Small intestine (tissue), 7 donors: ENCODE results near the gene FNDC3B. TPM values are rescaled to one million over a fixed set of nuclear protein-coding genes. Genes with fewer than 3 reads are reported as not detected.

ENCODE experiments used
- DNase-seq, 2 donors: peaks; one replicate each; pipeline versions ENCODE4 v3.0.0 to v3.0.0-alpha.2; 2013
- FAIRE-seq: peaks from 2 replicates; lab custom pipeline; 2012; peaks lifted over from hg19 to GRCh38; lab: Jason Lieb, UNC
- H3K27ac ChIP-seq, 3 donors: one replicate each; pipeline ENCODE4 v1.5.1; 2013; ENCODE audit warnings: low read length in 2 of 3, mild to moderate bottlenecking in 2 of 3, control low read depth in 1 of 3, inconsistent platforms in 1 of 3, low read depth in 1 of 3, moderate library complexity in 1 of 3
- H3K27me3 ChIP-seq, 3 donors: one replicate each; pipeline ENCODE4 v1.6.1; 2013; ENCODE audit warnings: low read length in 3 of 3, inconsistent platforms in 1 of 3; ENCODE audit not compliant: control insufficient read depth in 3 of 3, insufficient read depth in 3 of 3
- H3K36me3 ChIP-seq, 3 donors: one replicate each; pipeline ENCODE4 v1.6.1; 2013; ENCODE audit warnings: low read length in 3 of 3, inconsistent platforms in 1 of 3, low read depth in 1 of 3, mild to moderate bottlenecking in 1 of 3, moderate library complexity in 1 of 3; ENCODE audit not compliant: control insufficient read depth in 3 of 3, insufficient read depth in 2 of 3
- H3K4me1 ChIP-seq, 3 donors: one replicate each; pipeline ENCODE4 v1.6.1; 2013; ENCODE audit warnings: low read length in 2 of 3, inconsistent platforms in 1 of 3, low read depth in 1 of 3, mild to moderate bottlenecking in 1 of 3, moderate library complexity in 1 of 3; ENCODE audit not compliant: control insufficient read depth in 3 of 3, insufficient read depth in 2 of 3
- H3K4me3 ChIP-seq, 3 donors: one replicate each; pipeline ENCODE4 v1.5.1; 2013; ENCODE audit warnings: low read length in 3 of 3, control low read depth in 1 of 3, inconsistent platforms in 1 of 3, low read depth in 1 of 3, mild to moderate bottlenecking in 1 of 3, moderate library complexity in 1 of 3
- H3K9me3 ChIP-seq, 2 donors: one replicate each; pipeline ENCODE4 v1.6.1; 2013; ENCODE audit warnings: low read depth in 1 of 2, low read length in 1 of 2; ENCODE audit not compliant: control insufficient read depth in 2 of 2, insufficient read depth in 1 of 2
- WGBS, 3 donors: extraction: QIAGEN DNeasy Blood & Tissue Kit; methylation state at CpG; one replicate each; pipeline ENCODE4 v1.1.7; 2013; 5-methylcytosine and 5-hydroxymethylcytosine counted together
- polyA plus RNA-seq, 4 donors: library from polyadenylated mRNA; stranded (reverse) in 3 of 4; unstranded in 1 of 4; fragments of 200-250 nt in 3 of 4; fragments of 120-200 nt in 1 of 4; gene quantifications; one replicate each; pipeline versions ENCODE4 v1.2.1 to v1.2.3, GENCODE V29; 2013
- donor health status: healthy with polysubstance abuse.
- donor health status: control.
- donor health status: control.
- donor health status: Bipolar disorder and iron deficiency.
- donor health status: healthy.

FNDC3B gene
- polyA plus RNA-seq, 4 donors = 6.0 to 24.7 (median 10.1) TPM

DNA sequence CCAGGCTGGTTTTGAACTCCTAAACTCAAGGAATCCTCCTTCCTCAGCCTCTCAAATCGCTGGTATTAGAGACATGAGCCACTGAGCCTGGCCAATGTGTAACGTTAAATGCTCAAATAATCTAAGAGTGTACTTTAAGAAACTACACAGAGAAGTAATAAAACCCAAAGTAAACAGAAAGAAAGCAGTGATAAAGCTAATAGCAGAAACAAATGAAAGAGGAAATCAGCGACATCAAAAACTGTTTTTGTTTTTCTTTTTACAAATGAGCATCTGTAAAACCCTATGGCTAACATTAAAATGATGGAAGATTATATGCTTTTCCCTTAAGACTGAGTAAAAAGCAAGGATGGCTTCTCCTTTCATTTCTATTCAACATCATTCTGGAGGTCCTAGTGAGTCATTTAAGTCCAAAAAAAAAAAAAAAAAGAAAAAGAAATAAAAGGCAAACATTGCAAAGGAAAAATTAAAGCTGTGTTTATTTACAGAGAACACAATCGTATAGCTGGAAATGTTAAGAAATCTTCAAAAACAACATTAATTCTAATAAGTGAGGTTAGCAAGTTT lies 36.8 kb upstream of the FNDC3B start:
- Histone ChIP-seq H3K27ac (no peak overlapping the region), H3K4me1 (no peaks in the 10 kb centered on the region), H3K4me3 (no peak overlapping the region), H3K27me3 (no peaks in the 10 kb centered on the region), H3K36me3 (no peaks in the 10 kb centered on the region), H3K9me3 (no peaks in the 10 kb centered on the region)
- FAIRE-seq (no peak), DNase-seq (peak in 1 of 2 donors; percentile 4)
- 14 to 53% (median 32%) methylated on average over 4 of the region's 4 CpGs for WGBS, 3 donors

DNA sequence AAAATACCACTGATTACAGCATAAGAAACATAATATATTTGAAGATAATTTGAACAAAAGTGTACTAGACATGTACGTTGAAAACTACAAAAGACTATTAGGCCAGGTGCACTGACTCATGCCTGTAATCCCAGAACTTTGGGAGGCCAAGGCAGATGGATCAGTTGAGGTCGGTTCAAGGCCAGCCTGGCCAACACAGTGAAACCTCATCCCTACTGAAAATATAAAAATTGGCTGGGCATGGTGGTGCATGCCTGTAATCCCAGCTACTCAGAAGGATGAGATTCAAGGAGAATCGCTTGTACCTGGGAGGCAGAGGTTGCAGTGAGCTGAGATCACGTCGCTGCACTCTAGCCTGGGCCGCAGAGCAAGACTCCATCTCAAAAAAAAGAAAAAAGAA lies 36.2 kb upstream of the FNDC3B start:
- Histone ChIP-seq H3K27ac (no peak overlapping the region), H3K4me1 (no peaks in the 10 kb centered on the region), H3K36me3 (no peaks in the 10 kb centered on the region), H3K9me3 (no peaks in the 10 kb centered on the region), H3K4me3 (no peak overlapping the region), H3K27me3 (no peaks in the 10 kb centered on the region)
- FAIRE-seq (no peak), DNase-seq (no peak)
- 81 to 84% (median 81%) methylated on average over 6 of the region's 6 CpGs for WGBS, 3 donors

DNA sequence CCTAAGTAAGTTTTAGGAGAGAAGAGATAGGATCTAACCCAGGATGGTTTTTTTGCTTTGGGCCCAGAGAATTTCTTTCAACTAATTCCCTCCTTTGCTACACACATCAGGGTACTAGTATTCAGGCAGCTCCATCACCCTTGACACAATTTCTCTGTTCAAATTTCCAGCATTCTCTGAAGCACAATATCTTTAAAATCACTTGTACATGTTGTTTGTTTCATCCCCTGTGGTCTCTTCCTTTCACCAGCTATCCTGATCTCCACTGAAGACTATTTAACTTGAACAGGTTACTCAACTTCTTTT lies 32.4 kb upstream of the FNDC3B start:
- no peak for FAIRE-seq
- Histone ChIP-seq H3K27ac (no peak overlapping the region), H3K9me3 (no peaks in the 10 kb centered on the region), H3K36me3 (no peaks in the 10 kb centered on the region), H3K4me3 (no peak overlapping the region), H3K4me1 (no peaks in the 10 kb centered on the region), H3K27me3 (no peaks in the 10 kb centered on the region)
- DNase-seq = no peak

DNA sequence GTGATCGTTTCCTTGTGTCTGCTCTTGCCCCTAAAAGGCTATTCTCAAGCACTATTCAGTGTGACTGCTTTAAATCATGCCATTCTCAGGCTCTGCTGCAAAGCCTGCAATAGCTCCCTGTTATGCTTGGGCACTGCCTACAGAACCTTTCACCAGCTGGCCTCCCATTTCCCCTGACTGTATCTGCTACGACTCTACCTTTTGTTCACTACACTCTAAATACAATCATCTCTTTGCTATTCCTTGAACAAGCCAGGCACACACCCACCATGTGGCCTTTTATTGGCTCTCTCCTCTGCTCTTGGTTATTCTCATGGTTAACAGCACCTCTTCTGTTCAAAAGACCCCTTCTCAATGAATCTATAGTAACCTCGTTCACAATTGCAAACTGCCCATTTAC lies 29.6 kb upstream of the FNDC3B start:
- H3K4me3 ChIP-seq = no peak overlapping the region
- WGBS, 3 donors = 78 to 82% (median 81%) methylated on average over 3 of the region's 3 CpGs
- H3K27ac ChIP-seq = no peak overlapping the region
- H3K36me3 ChIP-seq = no peaks in the 10 kb centered on the region
- DNase-seq (no peak), FAIRE-seq (no peak)
- no peaks in the 10 kb centered on the region for H3K27me3 ChIP-seq
- no peaks in the 10 kb centered on the region for H3K9me3 ChIP-seq
- H3K4me1 ChIP-seq = no peaks in the 10 kb centered on the region

DNA sequence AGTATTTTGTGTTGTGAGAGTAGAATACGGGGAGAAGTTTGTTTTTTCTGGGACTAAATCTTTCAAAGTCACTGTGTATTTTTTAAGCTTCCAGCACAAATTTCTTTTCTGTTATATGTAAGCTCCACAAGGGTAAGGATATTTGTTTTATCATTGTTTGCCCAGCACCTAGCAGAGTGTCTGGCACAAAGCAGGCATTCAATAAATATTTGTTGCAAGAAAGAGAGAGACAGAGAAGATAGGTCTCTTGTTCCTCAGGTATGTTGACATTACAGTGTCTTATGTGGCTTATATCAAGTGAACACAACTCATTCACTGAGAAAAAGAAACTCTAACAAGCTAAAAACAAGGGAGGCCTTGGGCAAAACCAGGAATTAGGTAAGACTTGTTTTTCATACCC lies 26.6 kb upstream of the FNDC3B start:
- Histone ChIP-seq H3K4me1 (no peaks in the 10 kb centered on the region), H3K27me3 (no peaks in the 10 kb centered on the region), H3K9me3 (no peaks in the 10 kb centered on the region), H3K36me3 (no peaks in the 10 kb centered on the region), H3K4me3 (no peak overlapping the region), H3K27ac (no peak overlapping the region)
- 91 to 92% (median 92%) methylated on average over 1 of the region's 1 CpG for WGBS, 3 donors
- DNase-seq = no peak
- FAIRE-seq = no peak

DNA sequence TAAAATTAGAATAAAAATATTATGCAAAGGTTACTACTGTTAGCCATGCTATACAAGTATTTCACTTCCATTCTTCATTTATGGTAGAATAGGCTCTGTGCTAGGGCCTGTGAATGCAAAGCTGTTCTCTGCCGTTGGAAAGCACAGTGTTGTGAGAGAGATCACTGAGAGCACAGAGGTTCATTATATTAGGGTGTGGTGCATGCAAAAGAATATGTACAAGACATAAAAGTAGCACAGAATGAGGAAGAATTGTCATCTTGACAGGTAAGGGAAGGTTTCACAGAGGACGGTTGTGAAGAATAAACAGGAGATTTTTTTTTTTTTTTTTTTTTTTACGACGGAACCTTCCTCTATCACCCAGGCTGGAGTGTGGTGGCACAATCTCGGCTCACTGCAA lies 25.2 kb upstream of the FNDC3B start:
- Histone ChIP-seq H3K4me3 (no peak overlapping the region), H3K4me1 (no peaks in the 10 kb centered on the region), H3K27me3 (no peaks in the 10 kb centered on the region), H3K9me3 (no peaks in the 10 kb centered on the region), H3K27ac (no peak overlapping the region), H3K36me3 (no peaks in the 10 kb centered on the region)
- WGBS, 3 donors = 74 to 83% (median 82%) methylated on average over 4 to 5 of the region's 5 CpGs
- DNase-seq = no peak
- FAIRE-seq = no peak

DNA sequence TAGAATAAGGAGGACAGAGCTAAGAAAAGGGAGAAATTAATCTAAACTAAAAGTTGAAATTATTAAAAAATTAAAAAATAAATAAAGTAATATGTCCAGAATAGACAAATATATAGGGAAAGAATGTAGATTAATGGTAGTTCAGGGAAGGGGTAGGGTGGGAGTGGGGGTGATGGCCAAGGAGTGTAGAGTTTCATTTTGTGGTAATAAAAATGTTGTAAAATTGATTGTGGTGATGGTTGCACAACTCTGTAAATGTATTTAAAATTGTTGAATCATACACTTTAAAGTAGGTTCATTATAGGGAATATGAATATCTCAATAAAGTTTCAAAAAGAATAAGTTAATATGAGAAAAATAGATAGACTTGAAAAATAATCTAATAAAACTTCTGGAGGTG lies 21.0 kb upstream of the FNDC3B start:
- H3K27me3 ChIP-seq = no peaks in the 10 kb centered on the region
- H3K27ac ChIP-seq = no peak overlapping the region
- FAIRE-seq (no peak), DNase-seq (no peak)
- H3K9me3 ChIP-seq = no peaks in the 10 kb centered on the region
- no peak overlapping the region for H3K4me3 ChIP-seq
- H3K4me1 ChIP-seq = no peaks in the 10 kb centered on the region
- no peaks in the 10 kb centered on the region for H3K36me3 ChIP-seq

DNA sequence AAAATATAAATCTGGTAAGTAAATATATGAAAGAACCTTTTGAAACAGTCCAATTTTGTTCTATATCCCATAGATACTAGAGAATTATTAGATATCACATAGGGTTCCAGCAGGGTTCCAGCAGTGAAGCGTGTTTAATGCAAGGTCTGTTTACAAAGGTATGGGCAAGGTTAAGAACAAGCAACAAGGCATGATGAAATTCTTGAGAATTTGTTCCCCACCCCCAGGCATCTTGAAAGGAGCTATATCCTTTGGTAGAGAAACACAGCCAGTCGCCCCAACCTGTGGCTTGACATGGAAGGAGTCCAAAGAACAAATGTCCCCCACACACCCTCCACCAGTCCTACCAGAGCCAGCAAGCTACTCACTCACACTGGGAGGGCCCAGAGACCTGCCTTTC lies 18.6 kb upstream of the FNDC3B start:
- no peaks in the 10 kb centered on the region for H3K36me3 ChIP-seq
- DNase-seq = no peak
- H3K4me1 ChIP-seq = no peaks in the 10 kb centered on the region
- no peak overlapping the region for H3K27ac ChIP-seq
- WGBS, 3 donors = 74 to 92% (median 89%) methylated on average over 2 of the region's 2 CpGs
- H3K9me3 ChIP-seq = no peaks in the 10 kb centered on the region
- no peak overlapping the region for H3K4me3 ChIP-seq
- no peak for FAIRE-seq
- H3K27me3 ChIP-seq = no peaks in the 10 kb centered on the region

DNA sequence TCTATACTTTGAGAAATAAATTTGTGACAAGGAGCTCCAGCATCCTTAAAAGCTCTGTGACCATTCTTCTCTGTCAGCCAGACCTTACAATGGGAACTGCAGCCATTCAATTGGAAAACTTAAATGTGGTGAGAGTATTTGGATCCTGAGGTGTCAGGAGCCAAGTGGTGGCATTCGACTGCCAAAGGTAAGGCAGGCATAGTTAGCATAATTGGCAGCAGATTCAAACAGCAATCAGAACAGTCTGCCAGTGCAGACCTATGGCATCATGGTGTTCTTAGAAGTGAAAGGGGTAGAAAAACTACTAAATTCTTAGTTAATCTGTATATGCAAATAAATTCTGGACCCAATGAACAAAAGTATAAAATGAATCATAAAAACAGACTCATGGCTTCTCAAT lies 18.2 kb upstream of the FNDC3B start:
- WGBS, 3 donors = 53 to 70% (median 64%) methylated on average over 1 of the region's 1 CpG
- Histone ChIP-seq H3K9me3 (no peaks in the 10 kb centered on the region), H3K27ac (no peak overlapping the region), H3K27me3 (no peaks in the 10 kb centered on the region), H3K36me3 (no peaks in the 10 kb centered on the region), H3K4me1 (no peaks in the 10 kb centered on the region), H3K4me3 (no peak overlapping the region)
- FAIRE-seq = no peak
- no peak for DNase-seq
